IMR-90 (cell line): ENCODE data around the gene MYH9. TPM values are rescaled to one million over a fixed set of nuclear protein-coding genes. Genes with fewer than 3 reads are reported as not detected.

Experiments used
- ATAC-seq: fragments of 200-7000 bp; cut with Tn5 transposase; 2 replicates; pipeline ENCODE4 v1.9.1; 2020; ENCODE audit warnings: low read depth, mild to moderate bottlenecking, moderate library complexity
- BruUV-seq: library from RNA; stranded (reverse); fragments of 400-500 nt; replicated peaks from 2 replicates; lab custom pipeline; 2021; lab: Mats Ljungman, UMichigan
- CTCF ChIA-PET: fragments of 300-600 bp; formaldehyde crosslinking; extraction: SDS; loops from one replicate; lab custom pipeline; 2021; ENCODE audit warnings: antibody characterized with exemption; lab: Yijun Ruan, JAX
- POLR2A ChIA-PET: fragments of 300-600 bp; sonication (Branson Sonifier 250); formaldehyde crosslinking; loops from one replicate; lab custom pipeline; 2022; ENCODE audit warnings: antibody characterized with exemption; ENCODE audit not compliant: unreplicated experiment; lab: Charles Lee
- DNase-seq: peaks from one replicate; pipeline ENCODE4 v3.0.0; 2013
- H2AFZ ChIP-seq: replicated peaks from 2 replicates; pipeline ENCODE3; 2013; ENCODE audit warnings: low read length, mild to moderate bottlenecking; ENCODE audit not compliant: poor library complexity
- H2AK5ac ChIP-seq: 2 replicates; pipeline ENCODE4 v1.6.1; 2013; ENCODE audit warnings: low read depth, low read length, inconsistent platforms
- H2AK9ac ChIP-seq: replicated peaks from 2 replicates; pipeline ENCODE3; 2013; ENCODE audit warnings: mild to moderate bottlenecking, low read depth, low read length, moderate library complexity; ENCODE audit not compliant: poor library complexity
- H2BK120ac ChIP-seq: 2 replicates; pipeline ENCODE4 v1.6.1; 2013; ENCODE audit warnings: low read depth, low read length, inconsistent platforms
- H2BK15ac ChIP-seq: 3 replicates; pipeline ENCODE4 v1.6.1; 2013; ENCODE audit warnings: low read depth, low read length, inconsistent platforms
- H2BK20ac ChIP-seq: 2 replicates; pipeline ENCODE4 v1.6.1; 2013; ENCODE audit warnings: low read depth, mild to moderate bottlenecking, inconsistent platforms, low read length, moderate library complexity
- H2BK5ac ChIP-seq: 2 replicates; pipeline ENCODE4 v1.6.1; 2013; ENCODE audit warnings: mild to moderate bottlenecking, low read depth, low read length, inconsistent platforms; ENCODE audit not compliant: poor library complexity, severe bottlenecking
- H3K14ac ChIP-seq: replicated peaks from 2 replicates; pipeline ENCODE4 v1.6.1; 2013; ENCODE audit warnings: low read depth, low read length, inconsistent platforms
- H3K18ac ChIP-seq: 2 replicates; pipeline ENCODE4 v1.6.1; 2013; ENCODE audit warnings: low read depth, low read length, control low read depth
- H3K23ac ChIP-seq: 2 replicates; pipeline ENCODE4 v1.6.1; 2013; ENCODE audit warnings: low read depth, low read length, inconsistent platforms
- H3K27ac ChIP-seq: 2 replicates; pipeline ENCODE4 v1.5.1; 2013; ENCODE audit warnings: mild to moderate bottlenecking, control low read depth, low read length; ENCODE audit not compliant: insufficient read depth
- H3K27me3 ChIP-seq: 2 replicates; pipeline ENCODE4 v1.6.1; 2013; ENCODE audit warnings: low read length; ENCODE audit not compliant: control insufficient read depth, insufficient read depth
- H3K36me3 ChIP-seq: 2 replicates; pipeline ENCODE4 v1.6.1; 2013; ENCODE audit warnings: low read length, mixed read lengths; ENCODE audit not compliant: control insufficient read depth, insufficient read depth
- H3K4ac ChIP-seq: 2 replicates; pipeline ENCODE4 v1.6.1; 2013; ENCODE audit warnings: low read depth, low read length, inconsistent platforms
- H3K4me1 ChIP-seq: 2 replicates; pipeline ENCODE4 v1.6.1; 2013; ENCODE audit warnings: low read length, mixed read lengths; ENCODE audit not compliant: control insufficient read depth, insufficient read depth
- H3K4me2 ChIP-seq: 2 replicates; pipeline ENCODE4 v1.6.1; 2013; ENCODE audit warnings: low read depth, mild to moderate bottlenecking, control low read depth, low read length, moderate library complexity
- H3K4me3 ChIP-seq: 2 replicates; pipeline ENCODE4 v1.5.1; 2013; ENCODE audit warnings: low read depth, mild to moderate bottlenecking, control low read depth, low read length, moderate library complexity; ENCODE audit not compliant: insufficient read depth
- H3K56ac ChIP-seq: 2 replicates; pipeline ENCODE4 v1.6.1; 2013; ENCODE audit warnings: low read length, inconsistent platforms; ENCODE audit not compliant: insufficient read depth; ENCODE audit errors: extremely low read depth
- H3K79me1 ChIP-seq, 2 experiments: 2 replicates each; pipeline ENCODE4 v1.6.1; 2013; ENCODE audit warnings: low read length in 2 of 2, inconsistent platforms in 1 of 2, low read depth in 1 of 2
- H3K9ac ChIP-seq: 2 replicates; pipeline ENCODE4 v1.6.1; 2013; ENCODE audit warnings: low read depth, low read length, control low read depth
- H3K9me1 ChIP-seq: 2 replicates; pipeline ENCODE4 v1.6.1; 2013; ENCODE audit warnings: low read length, inconsistent platforms; ENCODE audit not compliant: insufficient read depth
- H3K9me3 ChIP-seq: 2 replicates; pipeline ENCODE4 v1.6.1; 2013; ENCODE audit warnings: low read length; ENCODE audit not compliant: control insufficient read depth, insufficient read depth
- H4K20me1 ChIP-seq: 2 replicates; pipeline ENCODE4 v1.6.1; 2013; ENCODE audit warnings: low read length, inconsistent platforms; ENCODE audit not compliant: insufficient read depth
- H4K5ac ChIP-seq: 2 replicates; pipeline ENCODE4 v1.6.1; 2013; ENCODE audit warnings: mild to moderate bottlenecking, low read depth, low read length, control low read depth
- H4K8ac ChIP-seq, 2 experiments: 2 replicates each; pipeline ENCODE4 v1.6.1; 2013; ENCODE audit warnings: low read depth in 2 of 2, low read length in 2 of 2, control low read depth in 1 of 2, inconsistent platforms in 1 of 2
- H4K91ac ChIP-seq: 2 replicates; pipeline ENCODE4 v1.6.1; 2013; ENCODE audit warnings: low read depth, low read length, inconsistent platforms; ENCODE audit not compliant: insufficient read depth
- CEBPB ChIP-seq: IDR thresholded peaks from 2 replicates; pipeline ENCODE4 v1.6.1; 2012; ENCODE audit warnings: low read depth, low read length, improper control_type of control experiment
- FOS ChIP-seq: fragments of 150-350 bp; IDR thresholded peaks from 2 replicates; pipeline ENCODE4 v1.6.1; 2016; ENCODE audit warnings: low read depth, low read length
- WGBS, 2 experiments: methylation state at CpG; one replicate each; pipeline versions ENCODE4 v1.1.5 to v1.1.7; 2013; ENCODE audit warnings: missing lambda C conversion rate in 2 of 2; ENCODE audit not compliant: insufficient read length in 1 of 2; ENCODE audit errors: extremely low coverage in 2 of 2; 5-methylcytosine and 5-hydroxymethylcytosine counted together
- dilution Hi-C: fragments of 300-500 bp; cut with HindIII; formaldehyde crosslinking; loops from one replicate; pipeline ENCODE4 v1.14.3; 2018; ENCODE audit warnings: low sequenced_read_pairs; ENCODE audit not compliant: unreplicated experiment
- in situ Hi-C: fragments of 300-500 bp; cut with MboI; formaldehyde crosslinking; loops from 3 replicates; pipeline ENCODE4 v1.14.3; 2019; ENCODE audit warnings: low sequenced_read_pairs, inconsistent platforms, mixed read lengths
- intact Hi-C: fragments of 100-400 bp; cut with micrococcal nuclease; formaldehyde crosslinking; loops from 2 replicates; pipeline ENCODE4 v1.10.0; 2022
- polyA plus RNA-seq, 3 experiments: library from polyadenylated mRNA; depleted of rRNA; stranded (reverse); fragments of >200 nt; gene quantifications; 2 replicates each; pipeline ENCODE4 v1.2.3, GENCODE V29; 2012; ENCODE audit warnings: low replicate concordance in 1 of 3
- total RNA-seq: library from RNA; depleted of rRNA; stranded (reverse); fragments of >200 nt; gene quantifications from 2 replicates; pipeline ENCODE4 v1.2.3, GENCODE V29; 2012

The MYH9 gene
- total and polyA plus RNA-seq, 2 of the 4 experiments (the other 2 are of a cell fraction) = 475 to 554 TPM

DNA sequence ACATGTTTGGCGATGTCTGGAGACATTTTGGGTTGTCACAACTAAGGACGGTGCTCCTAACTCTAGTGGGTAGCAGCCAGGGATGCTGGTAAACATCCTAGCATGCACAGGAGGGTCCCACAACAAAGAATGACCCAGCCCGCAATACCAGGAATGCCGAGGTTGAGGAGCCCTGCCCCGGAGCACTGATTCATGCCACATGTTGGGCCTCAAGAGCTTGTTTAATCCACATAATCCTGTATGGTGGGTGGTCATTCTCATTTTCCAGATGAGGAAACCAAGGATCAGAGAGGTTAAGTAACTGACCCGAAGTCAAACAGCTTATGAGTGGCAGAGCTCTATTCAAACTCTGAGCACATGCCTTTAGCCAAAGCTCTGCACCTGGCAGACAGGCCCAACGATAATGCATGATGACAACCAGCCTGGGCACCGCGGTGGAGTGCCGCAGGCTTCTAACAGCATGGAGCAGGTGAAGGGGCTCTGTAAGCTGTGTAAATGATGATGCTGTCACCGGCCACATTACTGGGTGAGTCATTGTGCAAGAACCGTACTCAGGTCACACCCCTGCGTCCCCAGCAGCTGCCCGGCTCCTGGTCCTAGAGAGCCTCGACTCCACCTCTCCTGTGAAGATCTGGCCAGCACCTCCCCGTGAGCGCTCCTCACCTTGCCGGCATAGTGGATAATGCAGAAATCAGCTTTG lies 76.2 kb downstream of the MYH9 start:
- dilution Hi-C loops (no loop called here), intact Hi-C loops (no loop called here), in situ Hi-C loops (no loop called here)
- H3K23ac ChIP-seq = no peak overlapping the region
- peak; percentile 37 for DNase-seq
- peak; percentile 36; the same call in 1 of the 2 replicates for TF ChIP-seq CEBPB
- TF ChIP-seq FOS = no peak
- no peak overlapping the region for H2BK20ac ChIP-seq
- H2BK5ac ChIP-seq = peak overlapping the region; percentile 20
- peaks cover 80% of the 10 kb centered on the region for H4K20me1 ChIP-seq
- H2AK5ac ChIP-seq = no peak overlapping the region
- H3K9me3 ChIP-seq = no peaks in the 10 kb centered on the region
- H3K36me3 ChIP-seq = peaks cover 89% of the 10 kb centered on the region
- H3K4me2 ChIP-seq = no peak overlapping the region
- no peak overlapping the region for H2BK15ac ChIP-seq
- no peak overlapping the region for H3K9ac ChIP-seq
- peak overlapping the region in 1 of 2 experiments; percentile 12; a peak in 1 of 4 replicates for H4K8ac ChIP-seq
- H3K27me3 ChIP-seq = no peaks in the 10 kb centered on the region
- ChIA-PET POLR2A (no interaction called here), CTCF (interaction anchor here (0.8 kb wide), 1 partner anchor 11 kb away, joined by 4 read pairs; no protein-coding TSS in a partner anchor)
- H3K56ac ChIP-seq = no peak overlapping the region
- H3K18ac ChIP-seq = no peak overlapping the region
- H3K27ac ChIP-seq = no peak overlapping the region
- peak overlapping the region; percentile 13 for H2AFZ ChIP-seq
- 88% methylated on average over 9 of the region's 18 CpGs; no CpG with 5 or more reads in 1 of the 2 experiments for WGBS, 2 experiments
- H2AK9ac ChIP-seq = no peak overlapping the region
- H3K4me1 ChIP-seq = no peaks in the 10 kb centered on the region
- H4K5ac ChIP-seq = no peak overlapping the region
- H2BK120ac ChIP-seq = no peak overlapping the region
- peaks cover 60 to 91% of the 10 kb centered on the region in 2 experiments for H3K79me1 ChIP-seq
- peaks cover 14% of the 10 kb centered on the region; the same call in 1 of the 2 replicates for H3K9me1 ChIP-seq
- no peak overlapping the region for H3K4me3 ChIP-seq
- ATAC-seq = peak; percentile 7
- BruUV-seq = no TSS peak
- H3K4ac ChIP-seq = peak overlapping the region; percentile 56; the same call in 1 of the 2 replicates
- H4K91ac ChIP-seq = no peak overlapping the region
- no peak overlapping the region for H3K14ac ChIP-seq
